NCI-H2171 (cell line): ENCODE results near the gene TFCP2L1.
"Not testable (repeated sequence)": the region's sequence is repeated elsewhere in the genome, so short reads cannot be mapped to it uniquely, and the experiment has no call there.

ENCODE experiments used
- DNase-seq: peaks from one replicate; lab custom pipeline; 2025; lab: John Stamatoyannopoulos, UW

The TFCP2L1 gene, protein sequence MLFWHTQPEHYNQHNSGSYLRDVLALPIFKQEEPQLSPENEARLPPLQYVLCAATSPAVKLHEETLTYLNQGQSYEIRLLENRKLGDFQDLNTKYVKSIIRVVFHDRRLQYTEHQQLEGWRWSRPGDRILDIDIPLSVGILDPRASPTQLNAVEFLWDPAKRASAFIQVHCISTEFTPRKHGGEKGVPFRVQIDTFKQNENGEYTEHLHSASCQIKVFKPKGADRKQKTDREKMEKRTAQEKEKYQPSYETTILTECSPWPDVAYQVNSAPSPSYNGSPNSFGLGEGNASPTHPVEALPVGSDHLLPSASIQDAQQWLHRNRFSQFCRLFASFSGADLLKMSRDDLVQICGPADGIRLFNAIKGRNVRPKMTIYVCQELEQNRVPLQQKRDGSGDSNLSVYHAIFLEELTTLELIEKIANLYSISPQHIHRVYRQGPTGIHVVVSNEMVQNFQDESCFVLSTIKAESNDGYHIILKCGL

GRCh38 chr2:121284463-121285449 is at the start of gene TFCP2L1:
Gene TFCP2L1, minus strand, starts transcription at chr2:121285202. Its CDS starts 93 bp downstream, at chr2:121285109.
- DNase-seq: peak; percentile 58

- DNase-seq: no peak
These were observed 49.0 kb upstream of the TFCP2L1 start for GRCh38 chr2:121333834-121334558.

GRCh38 chr2:121333231-121333630 is 48.2 kb upstream of the TFCP2L1 start:
- DNase-seq: no peak

DNA sequence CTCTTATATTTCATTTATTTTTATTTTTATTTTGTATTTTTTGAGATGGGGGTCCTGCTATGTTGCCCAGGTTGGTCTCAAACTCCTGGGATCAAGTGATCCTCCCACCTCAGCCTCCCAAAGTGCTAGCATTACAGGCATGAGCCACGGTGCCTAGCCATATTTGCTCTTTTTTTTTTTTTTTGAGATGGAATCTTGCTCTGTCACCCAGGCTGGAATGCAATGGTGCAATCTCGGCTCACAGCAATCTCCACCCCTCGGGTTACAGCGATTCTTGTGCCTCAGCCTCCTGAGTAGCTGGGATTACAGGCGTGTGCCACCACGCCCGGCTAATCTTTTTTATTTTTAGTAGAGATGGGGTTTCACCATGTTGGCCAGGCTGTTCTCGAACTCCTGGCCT is 46.3 kb upstream of the TFCP2L1 start:
- DNase-seq: not testable (repeated sequence)

GRCh38 chr2:121330921-121331320 is 45.9 kb upstream of the TFCP2L1 start:
- DNase-seq: no peak

DNA sequence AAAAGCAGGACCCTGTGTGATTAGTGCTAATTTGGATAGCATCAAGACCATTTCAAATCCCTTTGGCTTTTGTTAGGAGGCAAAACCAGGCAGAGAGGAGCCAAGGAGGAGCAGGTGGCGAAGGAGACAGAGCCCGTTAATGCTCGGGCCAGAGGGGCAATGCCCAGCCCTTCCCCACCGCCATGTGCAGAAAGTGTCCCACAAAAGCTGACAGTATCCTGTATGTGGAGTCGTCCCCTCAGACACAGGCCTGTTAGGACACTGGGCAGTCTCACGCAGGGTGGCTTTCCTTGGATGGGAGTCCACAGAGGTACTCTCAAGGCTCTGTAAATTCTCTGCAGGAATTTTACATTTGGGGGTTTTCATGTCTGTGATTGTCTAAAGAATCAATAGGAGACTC is 44.8 kb upstream of the TFCP2L1 start:
- no peak for DNase-seq

DNA sequence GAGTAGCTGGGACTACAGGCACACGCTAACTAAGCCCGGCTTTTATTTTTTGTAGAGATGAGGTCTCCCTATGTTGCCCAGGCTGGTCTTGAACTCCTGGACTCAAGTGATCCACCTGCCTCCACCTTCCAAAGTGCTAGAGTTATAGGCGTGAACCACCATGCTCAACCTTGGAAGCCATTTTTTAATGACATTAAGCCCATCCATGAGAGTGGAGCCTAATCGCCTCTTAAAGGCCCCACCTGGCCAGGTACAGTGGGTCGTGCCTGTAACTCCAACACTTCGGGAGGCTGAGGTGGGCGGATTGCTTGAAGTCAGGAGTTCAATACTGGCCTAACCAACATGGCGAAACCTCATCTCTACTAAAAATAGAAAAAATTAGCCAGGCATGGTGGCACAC is 41.6 kb upstream of the TFCP2L1 start:
- DNase-seq: no peak

- DNase-seq: no peak
These were observed 39.6 kb upstream of the TFCP2L1 start for GRCh38 chr2:121324601-121325000.

- no peak for DNase-seq
These were observed 36.5 kb upstream of the TFCP2L1 start for GRCh38 chr2:121321476-121321875.

DNA sequence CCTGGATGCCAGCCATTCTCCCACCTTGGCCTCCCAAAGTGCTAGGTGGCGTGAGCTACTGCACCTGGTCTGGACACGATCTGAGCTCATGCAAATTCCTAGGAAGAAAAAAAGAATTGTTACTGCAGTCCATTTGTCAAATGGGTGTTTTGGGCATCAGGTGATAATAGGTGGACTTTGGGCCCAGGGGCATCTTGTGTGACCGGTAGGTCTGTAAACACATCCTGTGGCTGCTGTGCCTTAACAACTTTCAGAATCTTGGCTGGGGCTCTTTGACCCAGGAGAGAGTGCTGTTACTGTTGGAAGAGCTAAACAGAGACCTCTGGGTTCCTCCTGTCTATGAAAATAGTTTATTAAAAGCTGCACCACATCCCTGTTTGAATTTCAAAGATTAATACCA is 34.9 kb upstream of the TFCP2L1 start:
- DNase-seq: no peak

- DNase-seq: no peak
These were observed 32.0 kb upstream of the TFCP2L1 start for GRCh38 chr2:121316986-121317385.

GRCh38 chr2:121313701-121314100 is 28.7 kb upstream of the TFCP2L1 start:
- DNase-seq: not testable (repeated sequence)

GRCh38 chr2:121309801-121310200 is 24.8 kb upstream of the TFCP2L1 start:
- no peak for DNase-seq

GRCh38 chr2:121309323-121309722 is 24.3 kb upstream of the TFCP2L1 start:
- no peak for DNase-seq

DNA sequence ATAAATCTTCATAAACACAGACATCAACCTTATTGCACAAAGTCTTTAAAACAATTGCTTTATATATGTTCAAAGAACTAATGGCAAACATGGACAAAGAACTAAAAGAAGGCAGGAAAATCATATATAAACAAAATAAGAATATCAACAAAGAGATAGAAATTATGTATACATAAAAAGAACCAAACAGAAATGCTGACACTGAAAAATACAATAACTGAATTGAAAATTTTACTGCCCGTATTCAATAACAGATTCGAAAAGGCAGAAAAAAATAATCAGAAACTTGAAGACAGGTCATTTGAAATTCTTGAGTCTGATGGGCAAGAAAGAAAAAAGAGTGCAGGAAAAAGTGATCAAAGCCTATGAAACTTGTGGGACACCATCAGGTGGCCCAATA is 22.0 kb upstream of the TFCP2L1 start:
- no peak for DNase-seq

- no peak for DNase-seq
These were observed 19.9 kb upstream of the TFCP2L1 start for GRCh38 chr2:121304941-121305340.

- no peak for DNase-seq
These were observed 18.7 kb upstream of the TFCP2L1 start for GRCh38 chr2:121303531-121304263.

GRCh38 chr2:121301190-121301589 is 16.2 kb upstream of the TFCP2L1 start:
- DNase-seq: not testable (repeated sequence)

- DNase-seq: no peak
These were observed 13.5 kb upstream of the TFCP2L1 start for GRCh38 chr2:121298476-121298875.

DNA sequence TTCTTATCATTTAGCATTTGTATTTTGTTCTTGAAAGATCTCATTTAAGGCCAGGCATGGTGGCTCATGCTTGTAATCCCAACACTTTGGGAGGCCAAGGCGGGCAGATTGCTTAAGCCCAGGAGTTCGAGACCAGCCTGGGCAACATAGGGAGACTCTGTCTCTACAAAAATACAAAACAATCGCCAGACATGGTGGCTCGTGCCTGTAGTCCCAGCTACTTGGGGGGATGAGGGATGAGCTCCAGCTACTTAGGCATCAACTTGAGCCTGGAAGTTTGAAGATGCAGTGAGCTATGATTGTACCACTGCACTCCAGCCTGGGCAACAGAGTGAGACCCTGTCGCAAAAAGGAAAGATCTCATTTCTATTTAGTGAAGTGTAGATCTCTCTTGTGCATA is 12.9 kb upstream of the TFCP2L1 start:
- not testable (repeated sequence) for DNase-seq

GRCh38 chr2:121297217-121297830 is 12.3 kb upstream of the TFCP2L1 start:
- DNase-seq: peak; percentile 66
